Neural progenitor cell (in vitro differentiated cells): ENCODE results near the gene CIB4.

Experiments
- EZH2 ChIP-seq: fragments of 200-600 bp; sonication (generic); IDR thresholded peaks from 2 replicates; pipeline ENCODE4 v1.6.1; 2017; ENCODE audit warnings: antibody characterized with exemption, mild to moderate bottlenecking, moderate library complexity
- EZH2phosphoT487 ChIP-seq: fragments of 200-600 bp; sonication (generic); IDR thresholded peaks from 2 replicates; pipeline ENCODE4 v1.6.1; 2017; ENCODE audit warnings: antibody characterized with exemption
- TF ChIP-seq, protein P1 (sequence below): fragments of 200-600 bp; sonication (generic); IDR thresholded peaks from 2 replicates; pipeline ENCODE4 v1.5.1; 2017; ENCODE audit warnings: antibody characterized with exemption, mild to moderate bottlenecking

DNA sequence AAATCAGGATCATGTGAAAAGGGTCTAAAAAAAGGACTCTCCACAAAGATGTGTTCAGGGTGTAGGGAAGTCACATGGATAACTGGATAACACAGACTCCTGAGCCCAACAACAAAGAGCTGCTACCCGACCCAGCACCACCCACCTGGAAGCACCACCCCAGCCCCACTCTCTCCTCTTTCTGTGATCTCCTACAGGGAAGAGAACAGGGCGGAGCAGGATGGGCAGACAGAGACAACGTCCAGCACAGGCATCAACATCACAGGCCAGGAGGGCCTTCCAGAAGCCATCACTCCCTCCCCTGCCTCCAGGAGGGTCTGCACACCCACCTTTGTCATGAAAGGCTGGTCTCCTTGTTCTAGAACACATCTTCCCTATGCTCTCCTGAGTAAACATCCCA lies 1.3 kb upstream of the CIB4 start:
- TF ChIP-seq, protein P1, sequence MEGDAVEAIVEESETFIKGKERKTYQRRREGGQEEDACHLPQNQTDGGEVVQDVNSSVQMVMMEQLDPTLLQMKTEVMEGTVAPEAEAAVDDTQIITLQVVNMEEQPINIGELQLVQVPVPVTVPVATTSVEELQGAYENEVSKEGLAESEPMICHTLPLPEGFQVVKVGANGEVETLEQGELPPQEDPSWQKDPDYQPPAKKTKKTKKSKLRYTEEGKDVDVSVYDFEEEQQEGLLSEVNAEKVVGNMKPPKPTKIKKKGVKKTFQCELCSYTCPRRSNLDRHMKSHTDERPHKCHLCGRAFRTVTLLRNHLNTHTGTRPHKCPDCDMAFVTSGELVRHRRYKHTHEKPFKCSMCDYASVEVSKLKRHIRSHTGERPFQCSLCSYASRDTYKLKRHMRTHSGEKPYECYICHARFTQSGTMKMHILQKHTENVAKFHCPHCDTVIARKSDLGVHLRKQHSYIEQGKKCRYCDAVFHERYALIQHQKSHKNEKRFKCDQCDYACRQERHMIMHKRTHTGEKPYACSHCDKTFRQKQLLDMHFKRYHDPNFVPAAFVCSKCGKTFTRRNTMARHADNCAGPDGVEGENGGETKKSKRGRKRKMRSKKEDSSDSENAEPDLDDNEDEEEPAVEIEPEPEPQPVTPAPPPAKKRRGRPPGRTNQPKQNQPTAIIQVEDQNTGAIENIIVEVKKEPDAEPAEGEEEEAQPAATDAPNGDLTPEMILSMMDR, result no peak
- TF ChIP-seq EZH2 (no peak), EZH2phosphoT487 (no peak)
